Measurements from ENCODE around the gene CCL1. TPM values are rescaled to one million over a fixed set of nuclear protein-coding genes. Genes with fewer than 3 reads are reported as not detected.

Gene CCL1
- total and polyA plus RNA-seq, 8 donors, result not detected

DNA sequence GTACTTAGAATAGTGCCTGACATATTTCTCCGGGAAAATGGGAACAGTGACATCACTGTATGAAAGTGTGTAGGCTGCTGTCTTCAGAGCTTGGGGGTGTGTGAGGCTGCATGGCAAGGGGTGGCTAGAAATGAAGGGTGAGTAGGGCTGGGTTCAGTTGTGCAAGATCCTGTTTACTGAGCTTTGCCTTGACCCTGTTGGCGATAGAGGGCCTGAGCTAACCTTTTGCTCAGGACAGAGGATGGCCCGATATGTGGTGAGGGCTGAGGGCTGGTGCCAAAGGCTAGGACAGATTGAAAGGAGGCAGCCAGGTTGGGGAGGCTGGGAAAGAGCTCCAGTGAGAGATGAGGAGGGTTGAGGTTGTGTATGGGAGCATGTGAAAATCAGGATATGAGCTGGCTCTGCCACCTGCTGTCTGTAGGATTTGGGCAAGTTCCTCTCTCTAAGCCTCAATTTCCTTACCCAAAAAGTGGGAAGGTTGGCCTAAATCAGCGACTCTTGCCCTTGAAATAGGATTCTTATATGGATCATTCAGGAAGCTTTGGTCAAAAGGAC lies 6.0 kb upstream of the CCL1 start:
- Histone ChIP-seq H3K4me1 (peaks cover 0 to 5% (median 0%) of the 10 kb centered on the region in 4 donors), H3K36me3 (no peaks in the 10 kb centered on the region), H3K27ac (no peak overlapping the region), H3K4me3 (no peak overlapping the region), H3K9me3 (no peaks in the 10 kb centered on the region), H3K27me3 (peaks cover 0 to 34% (median 0%) of the 10 kb centered on the region in 3 donors)
- DNase-seq, result no peak
- TF ChIP-seq POLR2AphosphoS5 (IDR thresholded peaks at IDR 0.05) (no peak), EP300 (IDR thresholded peaks at IDR 0.05) (no peak), CTCF (IDR thresholded peaks at IDR 0.05) (no peak), POLR2A (IDR thresholded peaks at IDR 0.05) (no peak)
- 36 to 56% (median 54%) methylated on average over 4 of the region's 4 CpGs for WGBS, 5 donors
- intact Hi-C loops (cut with DNase I; ENCODE audit: low total_unique reads), result no loop called here

- H3K27me3 ChIP-seq, result peaks cover 0 to 38% (median 0%) of the 10 kb centered on the region in 3 donors
- no peak overlapping the region for H3K4me3 ChIP-seq
- intact Hi-C loops (cut with DNase I; ENCODE audit: low total_unique reads), result no loop called here
- no peak for TF ChIP-seq EP300 (IDR thresholded peaks at IDR 0.05)
- no peak for TF ChIP-seq POLR2A (IDR thresholded peaks at IDR 0.05)
- TF ChIP-seq CTCF (IDR thresholded peaks at IDR 0.05), result no peak
- TF ChIP-seq POLR2AphosphoS5 (IDR thresholded peaks at IDR 0.05), result no peak
- WGBS, 5 donors, result 56 to 75% (median 67%) methylated on average over 9 of the region's 9 CpGs
- no peak for DNase-seq
- H3K27ac ChIP-seq, result no peak overlapping the region
- no peaks in the 10 kb centered on the region for H3K9me3 ChIP-seq
- H3K4me1 ChIP-seq, result peaks cover 0 to 5% (median 0%) of the 10 kb centered on the region in 4 donors
- H3K36me3 ChIP-seq, result no peaks in the 10 kb centered on the region
These were observed 5.3 kb upstream of the CCL1 start for GRCh38 chr17:34368196-34368945.

- Histone ChIP-seq H3K4me3 (no peak overlapping the region), H3K36me3 (no peaks in the 10 kb centered on the region), H3K27ac (no peak overlapping the region), H3K4me1 (peaks cover 0 to 5% (median 0%) of the 10 kb centered on the region in 4 donors), H3K9me3 (no peaks in the 10 kb centered on the region), H3K27me3 (peaks cover 0 to 45% (median 0%) of the 10 kb centered on the region in 3 donors)
- DNase-seq, result no peak
- intact Hi-C loops (cut with DNase I; ENCODE audit: low total_unique reads), result no loop called here
- 68 to 79% (median 70%) methylated on average over 9 of the region's 9 CpGs for WGBS, 5 donors
- TF ChIP-seq POLR2A (IDR thresholded peaks at IDR 0.05), result no peak
These were observed 4.6 kb upstream of the CCL1 start for GRCh38 chr17:34367486-34368195.

- H3K36me3 ChIP-seq, result no peaks in the 10 kb centered on the region
- H3K27ac ChIP-seq, result no peak overlapping the region
- no peaks in the 10 kb centered on the region for H3K9me3 ChIP-seq
- H3K4me1 ChIP-seq, result peaks cover 0 to 5% (median 0%) of the 10 kb centered on the region in 4 donors
- intact Hi-C loops (cut with DNase I; ENCODE audit: low total_unique reads), result no loop called here
- H3K27me3 ChIP-seq, result peaks cover 0 to 55% (median 0%) of the 10 kb centered on the region in 3 donors
- H3K4me3 ChIP-seq, result no peak overlapping the region
- DNase-seq, result no peak
- TF ChIP-seq POLR2A (IDR thresholded peaks at IDR 0.05) (no peak), CTCF (IDR thresholded peaks at IDR 0.05) (no peak), POLR2AphosphoS5 (IDR thresholded peaks at IDR 0.05) (no peak), EP300 (IDR thresholded peaks at IDR 0.05) (no peak)
- 60 to 67% (median 62%) methylated on average over 4 of the region's 4 CpGs for WGBS, 5 donors
These were observed 3.6 kb upstream of the CCL1 start for GRCh38 chr17:34366529-34367107.
